Stimulated activated CD4-positive, alpha-beta T cell treated with anti-CD3 and anti-CD28 coated beads, Interleukin-15, amount 100 ng/mL, for 24 hours (primary cell): ENCODE measurements around the gene PTPRH.

Source experiments
- DNase-seq: peaks from one replicate; pipeline ENCODE4 v3.0.0-alpha.2; 2020

The PTPRH gene, protein sequence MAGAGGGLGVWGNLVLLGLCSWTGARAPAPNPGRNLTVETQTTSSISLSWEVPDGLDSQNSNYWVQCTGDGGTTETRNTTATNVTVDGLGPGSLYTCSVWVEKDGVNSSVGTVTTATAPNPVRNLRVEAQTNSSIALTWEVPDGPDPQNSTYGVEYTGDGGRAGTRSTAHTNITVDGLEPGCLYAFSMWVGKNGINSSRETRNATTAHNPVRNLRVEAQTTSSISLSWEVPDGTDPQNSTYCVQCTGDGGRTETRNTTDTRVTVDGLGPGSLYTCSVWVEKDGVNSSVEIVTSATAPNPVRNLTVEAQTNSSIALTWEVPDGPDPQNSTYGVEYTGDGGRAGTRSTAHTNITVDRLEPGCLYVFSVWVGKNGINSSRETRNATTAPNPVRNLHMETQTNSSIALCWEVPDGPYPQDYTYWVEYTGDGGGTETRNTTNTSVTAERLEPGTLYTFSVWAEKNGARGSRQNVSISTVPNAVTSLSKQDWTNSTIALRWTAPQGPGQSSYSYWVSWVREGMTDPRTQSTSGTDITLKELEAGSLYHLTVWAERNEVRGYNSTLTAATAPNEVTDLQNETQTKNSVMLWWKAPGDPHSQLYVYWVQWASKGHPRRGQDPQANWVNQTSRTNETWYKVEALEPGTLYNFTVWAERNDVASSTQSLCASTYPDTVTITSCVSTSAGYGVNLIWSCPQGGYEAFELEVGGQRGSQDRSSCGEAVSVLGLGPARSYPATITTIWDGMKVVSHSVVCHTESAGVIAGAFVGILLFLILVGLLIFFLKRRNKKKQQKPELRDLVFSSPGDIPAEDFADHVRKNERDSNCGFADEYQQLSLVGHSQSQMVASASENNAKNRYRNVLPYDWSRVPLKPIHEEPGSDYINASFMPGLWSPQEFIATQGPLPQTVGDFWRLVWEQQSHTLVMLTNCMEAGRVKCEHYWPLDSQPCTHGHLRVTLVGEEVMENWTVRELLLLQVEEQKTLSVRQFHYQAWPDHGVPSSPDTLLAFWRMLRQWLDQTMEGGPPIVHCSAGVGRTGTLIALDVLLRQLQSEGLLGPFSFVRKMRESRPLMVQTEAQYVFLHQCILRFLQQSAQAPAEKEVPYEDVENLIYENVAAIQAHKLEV

DNA sequence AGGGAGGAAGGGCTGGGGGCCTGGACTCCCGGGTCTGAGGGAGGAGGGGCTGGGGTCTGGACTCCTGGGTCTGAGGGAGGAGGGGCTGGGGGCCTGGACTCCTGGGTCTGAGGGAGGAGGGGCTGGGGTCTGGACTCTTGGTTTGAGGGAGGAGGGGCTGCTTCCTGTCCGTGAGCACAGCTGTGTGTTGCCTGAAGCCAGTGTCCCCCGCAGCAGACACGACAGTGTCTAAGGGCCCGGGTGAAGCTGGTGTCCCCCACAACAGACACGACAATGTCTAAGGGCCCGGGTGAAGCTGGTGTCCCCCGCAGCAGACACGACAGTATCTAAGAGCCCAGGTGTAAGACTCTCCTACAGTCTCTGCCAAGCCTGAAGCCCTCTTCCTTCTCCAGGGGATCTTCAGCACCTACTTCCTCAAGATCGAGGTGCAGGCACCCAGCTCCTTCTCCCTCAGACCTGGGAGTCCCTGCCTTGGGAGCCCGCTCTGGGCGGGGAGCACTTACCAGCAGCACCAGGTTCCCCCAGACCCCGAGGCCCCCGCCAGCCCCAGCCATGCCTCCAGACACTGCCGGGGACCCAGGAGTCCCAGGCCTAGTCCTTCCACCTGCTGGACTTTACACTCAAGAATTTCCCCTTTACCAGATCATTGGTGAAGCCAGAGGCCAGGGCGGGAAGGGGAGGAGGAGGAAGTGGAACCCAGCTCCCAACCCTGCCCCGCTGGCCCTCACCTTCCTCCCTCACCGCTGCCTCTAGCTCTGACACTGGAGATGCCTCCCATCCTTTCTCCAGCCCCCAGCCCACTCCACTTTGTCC lies at the start of gene PTPRH:
Gene PTPRH (minus strand): TSS at position 622 of the 813 bp plus-strand sequence. CDS start 68 bp downstream, at position 554.
- DNase-seq = no peak

DNA sequence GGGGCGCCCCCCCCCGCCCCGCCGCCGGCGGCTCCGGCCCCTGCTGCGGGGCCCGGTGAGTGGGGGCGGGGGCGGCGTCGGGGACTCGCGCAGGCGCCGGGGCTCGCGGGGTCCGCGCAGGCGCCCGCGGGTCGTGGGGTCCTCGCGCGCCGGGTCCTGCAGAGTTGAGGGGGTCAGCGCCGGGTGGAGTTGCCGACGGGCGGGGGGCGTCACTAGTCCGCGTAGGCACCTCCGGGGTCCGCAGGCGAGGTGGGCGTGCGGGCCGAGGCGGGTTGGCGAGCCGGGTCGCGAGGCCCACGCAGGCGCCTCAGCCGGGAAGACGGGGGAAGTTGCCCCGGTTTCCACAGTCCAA lies 49.2 kb upstream of the PTPRH start:
- peak; percentile 66 for DNase-seq

DNA sequence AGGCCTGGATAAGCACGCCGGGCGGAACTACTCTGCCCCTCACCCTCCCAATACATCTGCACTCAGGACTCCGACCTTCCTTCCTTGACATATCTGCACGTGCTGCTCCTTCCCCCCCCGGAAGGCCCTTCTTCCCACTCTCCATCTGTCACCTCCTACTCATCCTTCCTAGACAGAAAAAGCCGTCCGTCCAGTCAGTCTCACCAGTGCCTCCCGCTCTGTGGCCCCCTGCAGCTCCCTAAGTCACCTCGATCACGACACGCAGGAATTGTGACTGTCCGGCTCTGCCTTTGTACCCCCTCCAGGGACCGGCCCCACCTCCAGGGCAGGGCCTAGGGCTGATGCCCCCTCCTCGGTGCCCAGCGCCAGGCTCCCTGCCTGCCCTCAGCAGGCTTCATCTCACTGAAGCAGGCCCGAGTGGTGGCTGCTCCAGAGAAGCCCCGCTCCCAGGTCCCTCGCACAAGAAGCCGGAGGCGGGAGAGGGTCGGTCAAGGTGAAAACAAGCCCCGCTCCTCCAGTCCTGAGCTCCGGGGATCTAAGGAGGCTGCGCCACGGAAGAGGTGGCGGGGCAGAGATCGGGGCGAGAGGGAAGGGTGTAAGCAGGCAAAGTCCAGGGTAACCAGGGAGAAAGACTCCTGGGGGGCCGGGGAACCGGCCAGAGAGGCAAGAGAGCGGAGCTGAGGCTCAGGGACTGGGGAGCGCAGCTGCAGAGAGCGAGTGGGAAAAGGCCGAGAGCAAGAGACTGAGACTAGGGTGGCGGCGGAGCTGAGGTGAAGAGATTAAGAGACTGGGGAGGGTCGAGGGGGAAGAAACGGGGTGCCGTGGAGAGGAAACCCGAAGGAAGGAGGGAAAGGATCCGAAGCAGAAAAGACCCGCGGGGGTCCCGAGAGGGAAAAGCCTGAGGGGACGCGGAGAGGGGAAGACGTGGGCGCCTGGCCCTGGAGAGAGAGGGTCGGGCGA lies 48.4 kb upstream of the PTPRH start:
- peak; percentile 65 for DNase-seq

GRCh38 chr19:55256562-55257460 lies 47.5 kb upstream of the PTPRH start:
- peak; percentile 44 for DNase-seq

DNA sequence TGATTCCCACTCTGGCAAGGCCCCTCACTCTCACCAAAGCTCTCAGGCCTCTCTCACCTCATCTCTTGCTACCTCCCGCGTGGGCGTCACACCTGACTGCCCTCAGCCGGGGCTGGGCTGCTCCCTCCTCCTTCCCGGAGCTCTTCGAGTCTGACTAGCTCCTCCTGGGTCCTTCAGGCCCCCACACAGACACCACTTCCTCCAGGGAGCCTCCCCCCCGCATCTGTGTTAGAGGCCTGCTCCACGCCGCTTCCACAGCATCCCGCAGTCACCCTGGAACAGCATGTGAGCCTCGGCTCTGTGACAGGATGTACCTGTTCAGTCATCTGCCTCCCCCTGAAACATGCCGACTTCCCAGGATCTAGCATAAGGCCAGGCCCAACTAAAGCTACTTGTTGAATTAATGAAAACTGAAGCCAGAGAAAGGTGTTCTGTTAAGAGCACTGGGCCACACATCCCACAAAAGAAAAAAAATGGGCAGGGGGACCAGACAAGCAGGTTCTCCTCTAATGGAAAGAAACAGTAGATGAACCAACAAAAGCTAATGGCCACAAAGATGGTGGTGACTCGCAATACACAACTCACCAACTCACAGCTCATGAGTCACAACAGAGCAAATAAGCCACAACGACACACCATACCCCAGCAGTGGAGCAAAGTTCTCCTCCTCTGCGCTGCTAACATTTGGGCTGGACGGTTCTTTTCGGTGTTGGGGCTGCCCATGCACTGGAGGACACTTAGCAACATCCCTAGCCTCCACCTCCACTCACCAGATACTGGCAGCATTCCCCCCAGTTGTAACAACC lies 46.5 kb upstream of the PTPRH start:
- peak; percentile 82 for DNase-seq

- no peak for DNase-seq
These were observed 45.3 kb upstream of the PTPRH start for GRCh38 chr19:55254625-55254977.

GRCh38 chr19:55253842-55254624 lies 44.7 kb upstream of the PTPRH start:
- peak; percentile 67 for DNase-seq

DNA sequence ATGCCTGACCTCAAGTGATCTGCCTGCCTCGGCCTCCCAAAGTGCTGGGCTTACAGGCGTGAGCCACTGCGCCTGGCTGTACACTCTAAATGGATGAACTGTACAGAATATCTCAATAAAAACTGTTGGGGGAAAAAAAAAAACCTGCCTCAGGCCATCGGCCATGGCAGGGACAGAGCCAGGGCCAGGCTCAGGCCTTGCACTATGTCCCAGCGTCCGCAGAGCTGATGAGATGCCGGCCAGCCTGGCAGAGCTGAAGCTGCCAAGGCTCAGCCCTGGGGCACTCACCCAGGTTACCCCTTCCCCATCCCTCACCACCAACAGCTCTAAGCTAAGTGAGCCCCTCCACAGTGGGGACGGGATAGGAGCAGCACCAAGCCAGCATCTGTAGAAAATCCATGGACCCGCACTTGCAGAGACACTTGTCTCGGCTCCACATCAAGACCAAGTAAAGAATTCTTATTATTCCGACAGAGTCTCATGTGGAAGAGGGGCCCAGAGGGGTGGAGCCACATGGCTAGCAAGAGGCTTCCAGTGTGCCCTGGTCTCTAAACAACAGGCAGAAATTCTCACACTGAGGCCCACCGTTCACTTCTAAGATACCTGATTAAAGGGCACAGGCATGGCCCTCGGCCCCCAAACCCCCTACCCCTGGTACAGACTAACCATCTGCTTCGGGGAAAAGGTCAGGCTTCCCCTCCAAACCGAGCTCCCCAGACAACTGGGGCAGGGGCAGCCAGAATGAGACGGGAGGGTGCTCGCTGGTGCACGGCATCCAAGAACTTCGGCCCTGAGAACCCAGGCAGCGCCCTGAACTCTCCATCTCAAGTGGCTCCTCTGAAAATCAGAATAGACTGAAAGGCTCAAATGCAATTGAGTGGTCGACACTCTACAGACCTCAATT lies 43.7 kb upstream of the PTPRH start:
- DNase-seq = no peak

GRCh38 chr19:55251341-55252081 lies 42.2 kb upstream of the PTPRH start:
- peak; percentile 65 for DNase-seq

DNA sequence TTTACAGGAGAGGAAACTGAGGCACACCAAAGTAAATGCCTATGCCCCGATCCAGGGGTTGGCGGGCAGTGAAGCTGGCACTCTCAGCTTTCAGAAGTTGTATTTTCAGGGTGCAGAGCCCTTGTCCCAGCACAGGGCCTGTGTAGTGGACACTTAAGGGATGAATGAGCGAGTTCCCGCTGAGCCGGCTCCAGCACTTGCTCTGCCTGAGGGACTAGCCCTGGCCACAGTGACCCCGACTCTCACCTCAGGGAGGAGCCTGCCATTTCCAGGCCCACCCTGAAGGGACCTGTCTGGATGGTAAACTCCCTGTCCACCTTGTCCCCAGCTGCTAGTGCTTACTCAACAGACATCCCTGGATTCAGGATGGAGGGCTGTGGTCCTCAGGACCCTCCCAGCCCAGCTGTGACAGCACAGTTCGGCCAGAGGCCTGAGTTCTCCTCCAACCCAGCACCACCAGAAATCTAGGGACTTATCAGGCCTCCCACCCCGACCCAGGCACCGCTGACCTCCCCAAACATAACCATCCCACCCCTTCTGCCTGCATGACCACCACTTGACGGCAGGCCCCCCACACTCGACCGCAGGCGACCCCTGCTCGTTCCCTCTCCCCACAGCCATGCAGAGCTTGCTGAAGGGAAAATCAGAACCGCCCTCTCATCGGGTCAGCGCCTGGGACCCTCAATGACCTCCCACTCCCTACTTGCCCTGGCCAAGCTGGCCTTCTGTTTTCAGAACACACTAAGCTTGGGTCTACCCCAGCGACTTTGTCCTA lies 41.1 kb upstream of the PTPRH start:
- no peak for DNase-seq

DNA sequence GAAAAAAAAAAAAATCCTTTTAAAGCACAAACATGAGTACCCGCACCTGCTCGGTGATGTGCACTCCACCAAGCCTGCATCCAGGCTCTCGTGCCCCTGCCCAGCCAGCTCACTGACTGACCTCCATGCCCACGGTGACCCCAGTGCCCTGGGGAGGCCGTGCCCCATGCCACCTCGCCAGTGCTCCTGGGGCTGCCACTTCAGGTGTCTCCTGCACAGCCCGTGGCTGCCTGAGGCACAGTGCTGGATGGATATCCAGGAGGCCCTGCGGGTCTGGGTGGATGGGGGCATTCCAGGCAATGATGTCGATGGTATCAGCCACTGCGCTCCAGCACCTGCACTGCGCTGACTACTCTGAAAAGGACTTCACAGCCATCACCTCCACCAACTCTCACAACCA lies 40.5 kb upstream of the PTPRH start:
- no peak for DNase-seq

DNA sequence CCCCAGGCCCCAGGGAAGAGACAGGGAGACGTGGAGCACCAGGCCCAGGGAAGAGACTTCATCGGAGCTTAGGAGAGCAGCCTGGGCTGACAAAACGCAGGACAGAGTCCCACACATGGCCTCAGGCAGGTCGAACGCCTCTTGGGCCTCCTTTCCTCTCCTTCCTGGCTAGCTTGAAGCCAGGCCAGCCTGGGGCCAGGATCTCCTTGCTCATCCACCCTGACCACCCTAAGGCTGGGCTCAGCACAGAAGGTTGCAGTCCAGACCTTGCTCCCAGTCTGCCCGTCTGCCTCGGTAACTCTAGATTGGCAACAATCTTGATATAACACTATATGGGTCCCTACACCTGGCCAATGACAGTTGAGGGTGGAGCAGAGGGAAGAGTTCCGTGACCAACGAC lies 39.4 kb upstream of the PTPRH start:
- DNase-seq = no peak

GRCh38 chr19:55248166-55248675 lies 38.9 kb upstream of the PTPRH start:
- DNase-seq = no peak

GRCh38 chr19:55247621-55248099 lies 38.4 kb upstream of the PTPRH start:
- no peak for DNase-seq
